AG04450 (cell line): ENCODE data around the gene SFI1. TPM values are rescaled to one million over a fixed set of nuclear protein-coding genes. Genes with fewer than 3 reads are reported as not detected.
"Not testable (repeated sequence)": the region's sequence is repeated elsewhere in the genome, so short reads cannot be mapped to it uniquely, and the experiment has no call there.

Experiments
- CTCF ChIA-PET: fragments of 300-600, 350-600 bp; formaldehyde crosslinking; extraction: SDS; loops from one replicate; lab custom pipeline; 2022; ENCODE audit warnings: antibody characterized with exemption, inconsistent platforms; lab: Charles Lee
- POLR2A ChIA-PET: fragments of 350-600 bp; formaldehyde crosslinking; extraction: SDS; loops from one replicate; lab custom pipeline; 2021; ENCODE audit warnings: antibody characterized with exemption, inconsistent platforms; lab: Yijun Ruan, JAX
- DNase-seq: peaks from one replicate; pipeline ENCODE4 v3.0.0-alpha.2; 2011; ENCODE audit warnings: low read depth, low spot score
- H3K27ac ChIP-seq: one replicate; pipeline ENCODE4 v1.5.1; 2012; ENCODE audit warnings: low read depth, low read length, control low read depth
- H3K27me3 ChIP-seq: one replicate; pipeline ENCODE4 v1.6.0; 2012; ENCODE audit warnings: low read length; ENCODE audit not compliant: control insufficient read depth, insufficient read depth
- H3K4me3 ChIP-seq: 2 replicates; pipeline ENCODE4 v1.5.1; 2011; ENCODE audit warnings: mild to moderate bottlenecking, low read depth, low read length, control low read depth
- H3K9me3 ChIP-seq: 2 replicates; pipeline ENCODE4 v1.5.1; 2012; ENCODE audit warnings: low read length; ENCODE audit not compliant: control insufficient read depth, insufficient read depth
- polyA plus RNA-seq: library from polyadenylated mRNA; depleted of rRNA; stranded (reverse); fragments of >200 nt; gene quantifications from 2 replicates; pipeline ENCODE4 v1.2.3, GENCODE V29; 2011; rRNA removed
- small RNA-seq: library from RNA; depleted of rRNA; stranded (forward); fragments of <200 nt; gene quantifications from one replicate; pipeline ENCODE3, GENCODE V24; 2012; ENCODE audit warnings: low read depth; ENCODE audit not compliant: insufficient read length
- TF ChIP-seq, protein P1 (sequence below): IDR thresholded peaks from 2 replicates; pipeline ENCODE4 v1.5.1; 2011; ENCODE audit warnings: low read depth, low read length, control low read depth, inconsistent platforms

The SFI1 gene
- polyA plus RNA-seq, 1 experiment: 4.1 TPM

DNA sequence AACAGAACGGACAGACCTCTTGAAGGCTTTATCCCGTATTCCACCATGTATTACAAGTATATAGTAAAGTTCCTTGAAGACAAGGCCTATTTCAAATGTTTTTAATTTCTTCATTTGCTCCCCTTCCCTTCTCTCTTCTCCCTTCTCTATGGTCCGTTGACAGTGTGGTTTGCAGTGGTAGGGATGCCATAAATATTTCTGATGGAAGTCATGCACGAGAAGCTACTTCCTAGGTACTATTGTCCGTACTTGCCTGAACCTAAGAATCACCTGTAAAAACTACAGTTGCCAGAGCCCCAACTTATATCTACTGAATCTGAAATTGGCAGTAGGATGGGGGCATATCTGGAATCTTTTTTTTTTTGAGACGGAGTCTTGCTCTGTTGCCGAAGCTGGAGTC is 162.9 kb downstream of the SFI1 start:
- no peak overlapping the region for H3K4me3 ChIP-seq
- no peak for DNase-seq
- H3K9me3 ChIP-seq: peaks cover 3% of the 10 kb centered on the region; the same call in 1 of the 2 replicates
- H3K27ac ChIP-seq: no peak overlapping the region
- TF ChIP-seq, protein P1, sequence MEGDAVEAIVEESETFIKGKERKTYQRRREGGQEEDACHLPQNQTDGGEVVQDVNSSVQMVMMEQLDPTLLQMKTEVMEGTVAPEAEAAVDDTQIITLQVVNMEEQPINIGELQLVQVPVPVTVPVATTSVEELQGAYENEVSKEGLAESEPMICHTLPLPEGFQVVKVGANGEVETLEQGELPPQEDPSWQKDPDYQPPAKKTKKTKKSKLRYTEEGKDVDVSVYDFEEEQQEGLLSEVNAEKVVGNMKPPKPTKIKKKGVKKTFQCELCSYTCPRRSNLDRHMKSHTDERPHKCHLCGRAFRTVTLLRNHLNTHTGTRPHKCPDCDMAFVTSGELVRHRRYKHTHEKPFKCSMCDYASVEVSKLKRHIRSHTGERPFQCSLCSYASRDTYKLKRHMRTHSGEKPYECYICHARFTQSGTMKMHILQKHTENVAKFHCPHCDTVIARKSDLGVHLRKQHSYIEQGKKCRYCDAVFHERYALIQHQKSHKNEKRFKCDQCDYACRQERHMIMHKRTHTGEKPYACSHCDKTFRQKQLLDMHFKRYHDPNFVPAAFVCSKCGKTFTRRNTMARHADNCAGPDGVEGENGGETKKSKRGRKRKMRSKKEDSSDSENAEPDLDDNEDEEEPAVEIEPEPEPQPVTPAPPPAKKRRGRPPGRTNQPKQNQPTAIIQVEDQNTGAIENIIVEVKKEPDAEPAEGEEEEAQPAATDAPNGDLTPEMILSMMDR: no peak
- POLR2A ChIA-PET: no interaction called here
- CTCF ChIA-PET: no interaction called here
- H3K27me3 ChIP-seq: no peaks in the 10 kb centered on the region

DNA sequence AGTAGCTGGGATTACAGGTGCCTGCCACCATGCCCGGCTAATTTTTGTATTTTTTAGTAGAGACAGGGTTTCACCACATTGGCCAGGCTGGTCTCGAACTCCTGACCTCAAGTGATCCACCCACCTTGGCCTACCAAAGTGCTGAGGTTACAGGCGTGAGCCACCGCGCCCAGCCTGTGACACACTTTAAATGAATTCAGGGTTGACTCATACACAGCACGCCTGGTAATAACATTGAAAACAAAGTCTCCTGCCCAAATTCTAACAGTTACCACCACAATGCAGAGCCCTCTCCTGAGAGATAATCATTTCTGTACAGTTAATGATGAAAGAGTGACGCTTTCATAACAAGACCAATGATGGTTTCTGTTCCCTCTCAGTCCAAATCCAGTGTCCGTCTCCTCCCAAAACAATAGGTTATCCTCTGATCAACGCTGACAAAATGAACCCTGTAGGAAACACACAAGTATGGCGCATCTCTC is 164.6 kb downstream of the SFI1 start:
- ChIA-PET POLR2A (interaction anchor here (0.5 to 1.3 kb wide), 3 partner anchors 13 to 131 kb away, joined by 3 to 5 read pairs (median 5); no protein-coding TSS in a partner anchor), CTCF (interaction anchor here (3.0 kb wide), 1 partner anchor 310 kb away, joined by 18 read pairs; no protein-coding TSS in a partner anchor)
- DNase-seq, H3K9me3 ChIP-seq, H3K27me3 ChIP-seq: not testable (repeated sequence)
- Histone ChIP-seq H3K4me3 (peak overlapping the region; percentile 98), H3K27ac (peak overlapping the region; percentile 88)

DNA sequence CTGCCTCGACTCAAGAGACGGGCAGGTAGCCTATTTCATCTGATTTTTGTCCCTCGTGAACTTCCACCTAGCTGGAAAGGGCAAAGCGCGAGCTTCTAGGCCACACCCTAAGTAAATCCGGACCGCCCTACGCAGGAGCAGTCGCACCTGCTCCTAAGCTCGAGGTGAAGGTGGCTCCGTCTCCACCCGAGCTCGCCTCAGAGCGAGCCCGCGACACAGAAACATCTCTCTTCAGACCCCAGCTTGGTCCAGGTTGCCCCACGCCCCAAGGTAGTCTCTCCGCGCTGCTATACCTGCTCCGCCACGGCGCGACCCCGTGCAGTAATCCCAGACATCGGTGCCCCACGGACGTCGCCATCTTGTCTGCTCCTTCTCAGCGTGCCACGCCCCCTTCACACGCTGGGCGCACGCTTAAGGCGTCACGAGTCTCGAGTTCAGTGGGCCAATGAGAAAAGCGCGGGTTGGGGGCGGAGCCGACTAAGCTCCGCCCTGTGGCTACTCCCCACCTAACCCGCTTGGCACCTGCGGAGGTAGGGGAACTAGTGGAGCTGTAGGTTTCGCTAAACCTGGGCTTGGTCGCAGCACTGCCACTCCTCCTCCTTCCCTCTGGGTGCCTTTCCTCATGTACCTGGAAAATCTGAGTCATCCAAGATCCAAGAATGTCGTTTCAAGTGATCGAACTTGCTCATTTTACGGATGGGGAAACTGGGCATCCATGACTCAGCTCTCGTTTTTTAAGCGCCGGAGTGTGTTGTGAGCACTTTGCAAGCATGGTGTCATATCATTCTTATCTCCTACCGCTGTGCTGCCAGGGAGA is 165.7 kb downstream of the SFI1 start, which contains the start of gene PISD:
Gene PISD (minus strand): TSS at position 365 of the 817 bp plus-strand sequence. CDS start 7 bp downstream, at position 358.
- H3K27me3 ChIP-seq: no peaks in the 10 kb centered on the region
- DNase-seq: peak; percentile 74
- CTCF ChIA-PET: interaction anchor here (1.5 to 3.0 kb wide), 3 partner anchors 106 to 603 kb away, joined by 4 to 18 read pairs (median 6); no protein-coding TSS in a partner anchor
- TF ChIP-seq, protein P1: no peak
- POLR2A ChIA-PET: interaction anchor here (1.1 to 1.3 kb wide), 2 partner anchors 14 to 308 kb away, joined by 3 to 5 read pairs; no protein-coding TSS in a partner anchor
- H3K27ac ChIP-seq: peak within 1 kb of the TSS; percentile 88
- H3K4me3 ChIP-seq: peak within 1 kb of the TSS; percentile 98
- peaks cover 3% of the 10 kb centered on the region; the same call in 1 of the 2 replicates for H3K9me3 ChIP-seq

DNA sequence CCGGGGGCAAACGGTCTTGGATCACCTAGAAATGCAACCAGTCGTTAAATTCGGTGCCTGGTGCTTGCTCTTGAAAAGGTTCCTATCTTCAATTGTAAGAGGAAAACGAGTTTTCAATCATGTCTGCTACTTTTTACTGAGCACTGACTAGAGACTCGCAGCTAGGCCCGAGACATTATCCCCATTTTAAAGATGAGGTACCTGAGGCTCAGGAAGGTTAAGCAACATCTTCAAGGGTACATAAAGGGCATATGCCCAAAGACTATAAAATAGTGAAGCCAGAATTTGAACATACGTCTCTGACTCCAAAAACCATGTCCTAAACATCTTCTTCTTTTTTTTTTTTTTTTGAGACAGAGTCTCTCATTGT is 166.3 kb downstream of the SFI1 start:
- ChIA-PET CTCF (interaction anchor here (1.5 to 3.0 kb wide), 3 partner anchors 106 to 603 kb away, joined by 4 to 18 read pairs (median 6); no protein-coding TSS in a partner anchor), POLR2A (interaction anchor here (1.1 kb wide), 1 partner anchor 307 kb away, joined by 3 read pairs; no protein-coding TSS in a partner anchor)
- no peak overlapping the region; the same call in 1 of the 2 replicates for H3K4me3 ChIP-seq
- no peak overlapping the region for H3K27ac ChIP-seq
- H3K9me3 ChIP-seq: peaks cover 3% of the 10 kb centered on the region; the same call in 1 of the 2 replicates
- TF ChIP-seq, protein P1: no peak
- no peaks in the 10 kb centered on the region for H3K27me3 ChIP-seq
- DNase-seq: no peak

Small RNA genes lying within 50 kb of the gene (small RNA-seq; reads per million reads assigned to genes)
- gene AL096701.2 (not detected), gene RNU6-28P (not detected)

Other genes with a start within 250 kb of the SFI1 start
- 23.3 and 23.8 TPM in 2 replicates for gene PIK3IP1, start 204.0 kb upstream of the SFI1 start, polyA plus RNA-seq
- gene PATZ1, start 150.2 kb upstream of the SFI1 start, polyA plus RNA-seq: 9.9 and 13.3 TPM in 2 replicates
- gene DRG1, start 96.9 kb upstream of the SFI1 start, polyA plus RNA-seq: 90.8 and 108 TPM in 2 replicates
- 21.0 and 21.4 TPM in 2 replicates for gene EIF4ENIF1, start 6.7 kb upstream of the SFI1 start, polyA plus RNA-seq
- 21.6 and 26.6 TPM in 2 replicates for gene PISD, start 165.7 kb downstream of the SFI1 start, polyA plus RNA-seq